Natural killer cell (primary cell): ENCODE data around the gene ITSN2. TPM values are rescaled to one million over a fixed set of nuclear protein-coding genes. Genes with fewer than 3 reads are reported as not detected.

ENCODE experiments used
- ATAC-seq, 3 donors: fragments of 150-1000 bp in 2 of 3; fragments of 200-7000 bp in 1 of 3; cut with Tn5 transposase; 1 replicate in 1 of 3; 2 replicates in 2 of 3; pipeline ENCODE4 v1.10.0; 2021; ENCODE audit warnings: mild to moderate bottlenecking in 2 of 3, moderate library complexity in 2 of 3
- DNase-seq, 2 donors: peaks; one replicate each; pipeline versions ENCODE4 v3.0.0 to v3.0.0-alpha.2; 2013 to 2021; ENCODE audit warnings: mixed read lengths in 1 of 2
- H3K27ac ChIP-seq: one replicate; pipeline ENCODE4 v1.5.1; 2013; ENCODE audit warnings: mild to moderate bottlenecking, low read length
- H3K27me3 ChIP-seq: one replicate; pipeline ENCODE4 v1.6.1; 2013; ENCODE audit warnings: low read length; ENCODE audit not compliant: control insufficient read depth, insufficient read depth
- H3K36me3 ChIP-seq: one replicate; pipeline ENCODE4 v1.6.1; 2013; ENCODE audit warnings: low read length; ENCODE audit not compliant: control insufficient read depth, insufficient read depth
- H3K4me1 ChIP-seq: one replicate; pipeline ENCODE4 v1.6.1; 2013; ENCODE audit warnings: low read length; ENCODE audit not compliant: control insufficient read depth, insufficient read depth
- H3K4me3 ChIP-seq: one replicate; pipeline ENCODE4 v1.5.1; 2013; ENCODE audit warnings: low read length
- H3K9me3 ChIP-seq: one replicate; pipeline ENCODE4 v1.6.1; 2013; ENCODE audit warnings: low read length; ENCODE audit not compliant: control insufficient read depth, insufficient read depth
- H3K27ac Mint-ChIP-seq, 2 donors: one replicate each; pipeline ENCODE4 v1.8.0; 2022; ENCODE audit warnings: mild to moderate bottlenecking in 2 of 2, mixed read lengths in 2 of 2, moderate library complexity in 1 of 2
- H3K27me3 Mint-ChIP-seq, 2 donors: one replicate each; pipeline ENCODE4 v1.8.0; 2022; ENCODE audit warnings: low read depth in 2 of 2, mixed read lengths in 2 of 2
- H3K36me3 Mint-ChIP-seq: one replicate; pipeline ENCODE4 v1.8.0; 2022; ENCODE audit warnings: mixed read lengths
- H3K4me1 Mint-ChIP-seq, 2 donors: one replicate each; pipeline ENCODE4 v1.8.0; 2022; ENCODE audit warnings: mixed read lengths in 2 of 2
- H3K4me3 Mint-ChIP-seq: one replicate; pipeline ENCODE4 v1.8.0; 2022; ENCODE audit warnings: mild to moderate bottlenecking, moderate library complexity, mixed read lengths
- H3K9me3 Mint-ChIP-seq, 2 donors: one replicate each; pipeline ENCODE4 v1.8.0; 2022; ENCODE audit warnings: mixed read lengths in 2 of 2
- WGBS: methylation state at CpG from one replicate; pipeline ENCODE4 v1.1.7; 2013; ENCODE audit warnings: missing lambda C conversion rate; ENCODE audit not compliant: insufficient coverage; 5-methylcytosine and 5-hydroxymethylcytosine counted together
- intact Hi-C: fragments of 100-400 bp; cut with micrococcal nuclease; formaldehyde crosslinking; loops from one replicate; pipeline ENCODE4 v1.14.2; 2022
- total RNA-seq, 4 donors: library from RNA; stranded (reverse); fragments of 120-200 nt in 1 of 4; gene quantifications; one replicate each; pipeline versions ENCODE4 v1.2.3 to v1.2.4, GENCODE V29; 2013 to 2022
- TF ChIP-seq, protein P1 (sequence below): fragments of 200-600 bp; IDR thresholded peaks from one replicate; pipeline ENCODE4 v1.8.0; 2022; ENCODE audit warnings: antibody characterized with exemption

ITSN2 gene
- total RNA-seq, 3 donors from 2014 or later (not counting 1 experiment from before 2014, with no cell fraction given): 101 to 118 (median 115) TPM

- no peaks in the 10 kb centered on the region for H3K4me1 Mint-ChIP-seq
- H3K36me3 Mint-ChIP-seq: peaks cover 2% of the 10 kb centered on the region
- H3K9me3 Mint-ChIP-seq: no peaks in the 10 kb centered on the region
- Histone ChIP-seq H3K9me3 (no peaks in the 10 kb centered on the region), H3K36me3 (peaks cover 24% of the 10 kb centered on the region), H3K4me1 (no peaks in the 10 kb centered on the region), H3K27ac (no peak overlapping the region), H3K27me3 (no peaks in the 10 kb centered on the region), H3K4me3 (no peak overlapping the region)
- no peak overlapping the region for H3K4me3 Mint-ChIP-seq
- WGBS: 96% methylated on average over 9 of the region's 9 CpGs
- DNase-seq: no peak
- no peak overlapping the region for H3K27ac Mint-ChIP-seq
- TF ChIP-seq, protein P1, sequence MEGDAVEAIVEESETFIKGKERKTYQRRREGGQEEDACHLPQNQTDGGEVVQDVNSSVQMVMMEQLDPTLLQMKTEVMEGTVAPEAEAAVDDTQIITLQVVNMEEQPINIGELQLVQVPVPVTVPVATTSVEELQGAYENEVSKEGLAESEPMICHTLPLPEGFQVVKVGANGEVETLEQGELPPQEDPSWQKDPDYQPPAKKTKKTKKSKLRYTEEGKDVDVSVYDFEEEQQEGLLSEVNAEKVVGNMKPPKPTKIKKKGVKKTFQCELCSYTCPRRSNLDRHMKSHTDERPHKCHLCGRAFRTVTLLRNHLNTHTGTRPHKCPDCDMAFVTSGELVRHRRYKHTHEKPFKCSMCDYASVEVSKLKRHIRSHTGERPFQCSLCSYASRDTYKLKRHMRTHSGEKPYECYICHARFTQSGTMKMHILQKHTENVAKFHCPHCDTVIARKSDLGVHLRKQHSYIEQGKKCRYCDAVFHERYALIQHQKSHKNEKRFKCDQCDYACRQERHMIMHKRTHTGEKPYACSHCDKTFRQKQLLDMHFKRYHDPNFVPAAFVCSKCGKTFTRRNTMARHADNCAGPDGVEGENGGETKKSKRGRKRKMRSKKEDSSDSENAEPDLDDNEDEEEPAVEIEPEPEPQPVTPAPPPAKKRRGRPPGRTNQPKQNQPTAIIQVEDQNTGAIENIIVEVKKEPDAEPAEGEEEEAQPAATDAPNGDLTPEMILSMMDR: no peak
- no peak for ATAC-seq
- intact Hi-C loops: no loop called here
- H3K27me3 Mint-ChIP-seq: no peaks in the 10 kb centered on the region
Observed at GRCh38 chr2:24225499-24226242, 134.7 kb downstream of the ITSN2 start.

GRCh38 chr2:24222946-24223345, 137.4 kb downstream of the ITSN2 start:
- ATAC-seq: no peak
- peaks cover 6% of the 10 kb centered on the region for H3K36me3 Mint-ChIP-seq

GRCh38 chr2:24221343-24222050, 138.8 kb downstream of the ITSN2 start:
- no peak for DNase-seq
- H3K36me3 Mint-ChIP-seq: peaks cover 6% of the 10 kb centered on the region
- H3K4me1 Mint-ChIP-seq: peaks cover 0 to 4% of the 10 kb centered on the region in 2 donors
- no peaks in the 10 kb centered on the region for H3K27me3 Mint-ChIP-seq
- H3K27me3 ChIP-seq: no peaks in the 10 kb centered on the region
- no peak overlapping the region for H3K4me3 Mint-ChIP-seq
- no peak overlapping the region for H3K27ac ChIP-seq
- no peak overlapping the region for H3K27ac Mint-ChIP-seq
- whole genome bisulfite sequencing: 91% methylated on average over 5 of the region's 6 CpGs
- TF ChIP-seq, protein P1: no peak
- no peak for ATAC-seq
- intact Hi-C loops: no loop called here
- peaks cover 53% of the 10 kb centered on the region for H3K36me3 ChIP-seq
- no peak overlapping the region for H3K4me3 ChIP-seq
- H3K4me1 ChIP-seq: no peaks in the 10 kb centered on the region
- no peaks in the 10 kb centered on the region for H3K9me3 ChIP-seq
- no peaks in the 10 kb centered on the region for H3K9me3 Mint-ChIP-seq

More at GRCh38 chr2:24222946-24223345, 137.4 kb downstream of the ITSN2 start:
- TF ChIP-seq, protein P1: no peak
- Histone ChIP-seq H3K4me3 (no peak overlapping the region), H3K9me3 (no peaks in the 10 kb centered on the region), H3K27ac (no peak overlapping the region), H3K36me3 (peaks cover 45% of the 10 kb centered on the region), H3K27me3 (no peaks in the 10 kb centered on the region), H3K4me1 (no peaks in the 10 kb centered on the region)
- H3K27me3 Mint-ChIP-seq: no peaks in the 10 kb centered on the region
- DNase-seq: no peak
- H3K4me3 Mint-ChIP-seq: no peak overlapping the region
- intact Hi-C loops: no loop called here
- H3K27ac Mint-ChIP-seq: no peak overlapping the region
- no peaks in the 10 kb centered on the region for H3K9me3 Mint-ChIP-seq
- 83% methylated on average over 6 of the region's 6 CpGs for WGBS
- peaks cover 0 to 4% of the 10 kb centered on the region in 2 donors for H3K4me1 Mint-ChIP-seq
